Frontal cortex (tissue), 4 donors: ENCODE results near the gene NBDY. TPM values are rescaled to one million over a fixed set of nuclear protein-coding genes. Genes with fewer than 3 reads are reported as not detected.

Experiments used
- DNase-seq, 2 donors: peaks; one replicate each; pipeline ENCODE4 v3.0.0; 2012; ENCODE audit warnings: low spot score in 2 of 2
- FAIRE-seq: peaks from 2 replicates; lab custom pipeline; 2012; peaks lifted over from hg19 to GRCh38; lab: Jason Lieb, UNC
- total RNA-seq: library from RNA; depleted of rRNA; stranded (reverse); fragments of >200 nt; gene quantifications from one replicate; pipeline ENCODE4 v1.2.3, GENCODE V29; 2014
- donor health status: control.
- donor health status: control.
- donor health status: control.

Gene NBDY
- total RNA-seq, 1 donor from 2014 or later: 8.6 TPM

- FAIRE-seq: no peak
Measured at GRCh38 chrX:56860888-56861287, 131.8 kb downstream of the NBDY start.

More at GRCh38 chrX:56860888-56861287, 131.8 kb downstream of the NBDY start:
- DNase-seq: no peak

Other genes starting within 250 kb of the NBDY start
- 19.6 TPM for gene UBQLN2, start 165.6 kb upstream of the NBDY start, total RNA-seq